ENCODE results near the gene ZFR. TPM values are rescaled to one million over a fixed set of nuclear protein-coding genes. Genes with fewer than 3 reads are reported as not detected.

Gene ZFR
- polyA plus RNA-seq (2011; rRNA removed), result 76.8 and 88.6 TPM in 2 replicates
- 86.4 and 185 TPM in 2 replicates for polyA minus RNA-seq (2011; rRNA and poly(A)+ RNA removed)

DNA sequence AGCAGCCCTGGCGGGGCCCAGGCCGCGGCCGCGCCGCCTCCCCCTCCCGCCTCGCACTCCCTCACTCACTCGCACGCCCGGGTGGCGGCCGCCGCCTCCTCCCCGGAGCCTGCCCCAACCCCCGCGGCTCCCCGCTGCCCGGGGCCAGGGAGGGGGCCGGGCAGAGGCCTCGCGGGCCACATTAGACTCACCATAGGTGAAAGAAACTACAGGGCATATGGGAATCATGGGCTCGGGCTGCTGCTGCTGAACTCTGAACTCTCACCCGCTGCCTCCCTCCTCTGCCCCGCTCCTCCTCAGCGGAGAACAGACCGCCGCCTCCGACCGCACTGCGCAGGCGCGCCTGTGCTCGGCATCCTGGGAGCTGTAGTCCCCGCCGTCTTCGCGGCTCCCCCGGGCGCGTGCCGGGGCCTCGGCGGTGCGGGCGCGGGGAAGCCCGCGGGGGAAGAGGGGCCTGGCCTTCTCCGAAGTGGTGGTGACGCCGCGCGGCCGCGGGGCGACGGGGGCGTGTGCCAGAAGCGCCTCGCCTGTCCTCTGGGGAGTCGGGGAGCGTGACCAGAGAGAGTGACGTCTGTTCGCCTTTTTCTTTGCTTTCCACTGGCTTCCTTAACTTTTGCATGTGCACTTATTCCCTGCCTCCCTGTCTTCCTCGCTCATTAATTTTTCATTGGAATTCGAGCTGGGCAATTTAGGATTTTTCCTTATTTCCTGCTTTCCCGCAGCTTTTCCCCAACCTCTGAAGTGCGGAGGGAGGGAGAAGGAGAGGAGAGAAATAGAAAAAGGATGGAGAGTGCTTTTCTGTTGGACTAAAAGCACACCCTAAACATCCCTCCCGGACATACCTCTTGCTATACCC, at the start of gene ZFR:
ZFR (minus strand) TSS at position 310 of the 856 bp plus-strand sequence; CDS start at position 228, 82 bp downstream.
- H3K36me3 ChIP-seq (ENCODE audit: control insufficient read depth, insufficient read depth, low read length), result no peaks in the 10 kb centered on the region
- no peaks in the 10 kb centered on the region for H3K27me3 ChIP-seq (ENCODE audit: control insufficient read depth, insufficient read depth, low read length)
- POLR2A ChIA-PET, result no interaction called here
- CTCF ChIA-PET, result interaction anchor here (0.6 kb wide), 2 partner anchors 145 to 418 kb away, joined by 3 read pairs; no protein-coding TSS in a partner anchor
- no peak for DNase-seq (ENCODE audit: low read depth)
- H3K4me3 ChIP-seq (ENCODE audit: low read depth, low read length), result peak within 1 kb of the TSS; percentile 63
- TF ChIP-seq, protein P1, sequence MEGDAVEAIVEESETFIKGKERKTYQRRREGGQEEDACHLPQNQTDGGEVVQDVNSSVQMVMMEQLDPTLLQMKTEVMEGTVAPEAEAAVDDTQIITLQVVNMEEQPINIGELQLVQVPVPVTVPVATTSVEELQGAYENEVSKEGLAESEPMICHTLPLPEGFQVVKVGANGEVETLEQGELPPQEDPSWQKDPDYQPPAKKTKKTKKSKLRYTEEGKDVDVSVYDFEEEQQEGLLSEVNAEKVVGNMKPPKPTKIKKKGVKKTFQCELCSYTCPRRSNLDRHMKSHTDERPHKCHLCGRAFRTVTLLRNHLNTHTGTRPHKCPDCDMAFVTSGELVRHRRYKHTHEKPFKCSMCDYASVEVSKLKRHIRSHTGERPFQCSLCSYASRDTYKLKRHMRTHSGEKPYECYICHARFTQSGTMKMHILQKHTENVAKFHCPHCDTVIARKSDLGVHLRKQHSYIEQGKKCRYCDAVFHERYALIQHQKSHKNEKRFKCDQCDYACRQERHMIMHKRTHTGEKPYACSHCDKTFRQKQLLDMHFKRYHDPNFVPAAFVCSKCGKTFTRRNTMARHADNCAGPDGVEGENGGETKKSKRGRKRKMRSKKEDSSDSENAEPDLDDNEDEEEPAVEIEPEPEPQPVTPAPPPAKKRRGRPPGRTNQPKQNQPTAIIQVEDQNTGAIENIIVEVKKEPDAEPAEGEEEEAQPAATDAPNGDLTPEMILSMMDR (IDR thresholded peaks at IDR 0.05; ENCODE audit: insufficient read depth, low read depth, low read length), result no peak

- POLR2A ChIA-PET, result interaction anchor here (0.6 kb wide), 1 partner anchor 102 kb away, joined by 5 read pairs; no protein-coding TSS in a partner anchor
- Histone ChIP-seq H3K27me3 (ENCODE audit: control insufficient read depth, insufficient read depth, low read length) (no peaks in the 10 kb centered on the region), H3K4me3 (ENCODE audit: low read depth, low read length) (no peak overlapping the region), H3K36me3 (ENCODE audit: control insufficient read depth, insufficient read depth, low read length) (no peaks in the 10 kb centered on the region)
- CTCF ChIA-PET, result interaction anchor here (2.2 to 10.3 kb wide), 7 partner anchors 8 to 121 kb away, joined by 10 to 158 read pairs (median 18); no protein-coding TSS in a partner anchor
- DNase-seq (ENCODE audit: low read depth), result no peak
- TF ChIP-seq, protein P1 (IDR thresholded peaks at IDR 0.05; ENCODE audit: insufficient read depth, low read depth, low read length), result no peak
Measured at GRCh38 chr5:32490972-32491557, 46.5 kb upstream of the ZFR start.

- Histone ChIP-seq H3K36me3 (ENCODE audit: control insufficient read depth, insufficient read depth, low read length) (no peaks in the 10 kb centered on the region), H3K4me3 (ENCODE audit: low read depth, low read length) (no peak overlapping the region), H3K27me3 (ENCODE audit: control insufficient read depth, insufficient read depth, low read length) (no peaks in the 10 kb centered on the region)
- no peak for DNase-seq (ENCODE audit: low read depth)
- ChIA-PET CTCF (interaction anchor here (0.6 to 10.3 kb wide), 35 partner anchors 8 to 737 kb away, joined by 3 to 158 read pairs (median 5); partner anchors contain the start of gene SUB1), POLR2A (interaction anchor here (0.6 kb wide), 1 partner anchor 103 kb away, joined by 5 read pairs; no protein-coding TSS in a partner anchor)
- TF ChIP-seq, protein P1 (IDR thresholded peaks at IDR 0.05; ENCODE audit: insufficient read depth, low read depth, low read length), result peak; percentile 74
Measured at GRCh38 chr5:32489791-32490562, 45.4 kb upstream of the ZFR start.

DNA sequence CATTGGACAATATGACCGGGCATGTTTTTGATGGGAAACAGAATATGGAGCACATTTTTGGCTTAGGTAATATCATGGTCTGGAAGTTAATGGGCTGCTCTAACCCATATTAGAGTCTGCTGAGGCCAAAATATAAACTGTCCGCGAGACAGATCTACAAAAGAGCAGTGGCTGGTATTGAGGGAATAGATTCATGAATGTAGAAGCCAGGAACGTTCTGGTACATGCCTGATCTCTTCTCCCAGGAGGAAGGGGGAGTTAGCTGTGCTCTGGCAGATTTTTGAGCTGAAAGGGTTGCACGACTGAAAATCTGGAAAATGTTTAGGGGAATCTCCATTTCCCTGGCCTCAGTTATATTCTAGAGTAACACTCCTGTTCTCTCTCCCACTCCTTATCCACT, 42.9 kb upstream of the ZFR start:
- Histone ChIP-seq H3K36me3 (ENCODE audit: control insufficient read depth, insufficient read depth, low read length) (no peaks in the 10 kb centered on the region), H3K4me3 (ENCODE audit: low read depth, low read length) (no peak overlapping the region), H3K27me3 (ENCODE audit: control insufficient read depth, insufficient read depth, low read length) (no peaks in the 10 kb centered on the region)
- ChIA-PET POLR2A (no interaction called here), CTCF (interaction anchor here (0.7 to 10.3 kb wide), 6 partner anchors 9 to 516 kb away, joined by 3 to 158 read pairs (median 4); no protein-coding TSS in a partner anchor)
- DNase-seq (ENCODE audit: low read depth), result no peak
- TF ChIP-seq, protein P1 (IDR thresholded peaks at IDR 0.05; ENCODE audit: insufficient read depth, low read depth, low read length), result no peak

Measured in BJ (cell line).